HG03196 (cell line): ENCODE results near the gene SLC25A44.
"Not testable (repeated sequence)": the region's sequence is repeated elsewhere in the genome, so short reads cannot be mapped to it uniquely, and the experiment has no call there.

Source experiments
- ATAC-seq: cut with Tn5 transposase; IDR thresholded peaks from one replicate; pipeline ENCODE4 v1.9.1; 2021; ENCODE audit not compliant: unreplicated experiment

SLC25A44 gene

DNA sequence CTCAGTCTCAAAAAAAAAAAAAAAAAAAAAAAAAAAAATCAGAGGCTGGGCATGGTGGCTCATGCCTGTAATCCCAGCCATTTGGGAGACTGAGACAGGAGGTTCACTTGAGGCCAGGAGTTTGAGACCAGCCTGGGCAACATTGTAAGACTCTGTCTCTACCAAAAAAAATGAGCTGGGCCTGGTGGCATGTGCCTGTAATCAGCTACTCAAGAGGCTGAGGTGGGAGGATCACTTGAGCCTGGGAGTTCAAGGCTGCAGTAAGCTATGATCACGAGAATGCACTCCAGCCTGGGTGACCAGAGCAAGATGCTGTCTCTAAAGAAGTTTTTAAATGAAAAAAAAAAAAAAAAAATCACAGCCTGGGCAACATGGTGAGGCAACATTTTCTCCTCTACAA is 30.2 kb upstream of the SLC25A44 start:
- no peak for ATAC-seq

DNA sequence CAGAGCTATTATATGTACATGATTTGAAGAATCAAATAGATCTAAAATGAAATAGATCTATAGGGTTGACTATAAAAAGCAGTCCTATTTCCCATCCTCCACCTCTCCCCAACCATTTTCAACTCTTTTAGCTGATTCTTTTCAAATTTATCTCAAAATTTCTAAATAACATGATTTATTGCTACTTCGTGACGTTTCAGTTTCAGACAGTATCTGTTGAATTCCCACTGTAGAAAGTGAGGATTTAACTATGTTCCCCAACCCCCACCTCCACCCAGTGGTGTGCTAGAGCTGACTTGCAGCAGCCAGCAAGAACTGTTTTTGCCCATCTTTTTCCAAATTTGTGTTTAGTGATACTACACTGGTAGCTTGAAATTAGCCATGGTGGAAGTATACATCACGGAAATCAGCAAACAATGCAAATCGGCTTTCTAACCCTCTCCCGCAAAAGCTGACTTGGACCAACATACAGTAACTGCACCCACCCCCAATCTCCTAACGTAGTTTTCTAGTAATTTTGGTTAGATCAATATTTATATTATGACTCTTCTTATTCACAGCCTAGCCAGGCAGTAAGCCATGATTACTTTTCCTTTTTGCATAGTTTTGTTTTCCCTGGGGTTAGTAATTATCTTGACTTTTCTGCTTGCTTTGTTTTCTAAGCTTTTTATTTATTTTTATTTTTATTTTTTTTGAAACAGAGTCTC is 29.6 kb upstream of the SLC25A44 start:
- ATAC-seq = no peak

DNA sequence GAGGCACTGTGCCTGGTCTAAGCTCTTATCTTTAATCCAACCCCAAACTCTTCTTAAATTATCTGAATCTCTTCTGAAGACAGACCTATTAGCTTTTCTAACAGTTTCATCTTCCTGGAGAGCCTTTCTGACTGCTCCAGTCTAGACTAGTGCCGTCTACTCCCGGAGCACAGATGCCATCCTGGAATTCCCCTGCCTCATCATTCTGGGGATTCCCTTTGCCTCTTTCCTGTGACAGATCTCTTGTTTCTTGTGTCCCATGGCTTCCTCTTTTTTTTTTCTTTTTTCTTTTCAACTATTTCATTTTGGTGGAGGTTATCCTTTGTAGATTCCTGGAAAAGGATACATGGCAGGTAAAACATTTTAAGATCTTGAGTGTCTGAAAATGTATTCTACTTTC is 28.8 kb upstream of the SLC25A44 start:
- no peak for ATAC-seq

DNA sequence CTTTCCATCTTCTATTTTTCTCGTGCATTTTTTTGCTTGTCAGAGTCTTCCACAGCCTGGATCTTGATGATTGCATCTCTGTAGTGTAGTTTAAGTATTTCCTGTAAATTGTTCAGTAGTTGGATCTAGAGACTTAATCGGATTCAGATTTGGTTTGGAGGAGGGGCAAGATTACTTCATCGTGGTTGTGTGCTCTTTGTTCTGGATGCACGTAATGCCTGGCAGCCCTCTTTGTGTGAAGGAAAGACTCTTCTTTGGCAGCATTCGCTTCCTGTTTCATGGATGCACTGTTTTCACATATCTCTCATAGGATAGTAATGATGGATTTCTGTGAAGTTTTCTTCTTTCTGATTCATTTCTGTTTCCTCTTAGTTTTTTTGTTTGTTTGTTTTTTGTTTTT is 26.4 kb upstream of the SLC25A44 start:
- no peak for ATAC-seq

DNA sequence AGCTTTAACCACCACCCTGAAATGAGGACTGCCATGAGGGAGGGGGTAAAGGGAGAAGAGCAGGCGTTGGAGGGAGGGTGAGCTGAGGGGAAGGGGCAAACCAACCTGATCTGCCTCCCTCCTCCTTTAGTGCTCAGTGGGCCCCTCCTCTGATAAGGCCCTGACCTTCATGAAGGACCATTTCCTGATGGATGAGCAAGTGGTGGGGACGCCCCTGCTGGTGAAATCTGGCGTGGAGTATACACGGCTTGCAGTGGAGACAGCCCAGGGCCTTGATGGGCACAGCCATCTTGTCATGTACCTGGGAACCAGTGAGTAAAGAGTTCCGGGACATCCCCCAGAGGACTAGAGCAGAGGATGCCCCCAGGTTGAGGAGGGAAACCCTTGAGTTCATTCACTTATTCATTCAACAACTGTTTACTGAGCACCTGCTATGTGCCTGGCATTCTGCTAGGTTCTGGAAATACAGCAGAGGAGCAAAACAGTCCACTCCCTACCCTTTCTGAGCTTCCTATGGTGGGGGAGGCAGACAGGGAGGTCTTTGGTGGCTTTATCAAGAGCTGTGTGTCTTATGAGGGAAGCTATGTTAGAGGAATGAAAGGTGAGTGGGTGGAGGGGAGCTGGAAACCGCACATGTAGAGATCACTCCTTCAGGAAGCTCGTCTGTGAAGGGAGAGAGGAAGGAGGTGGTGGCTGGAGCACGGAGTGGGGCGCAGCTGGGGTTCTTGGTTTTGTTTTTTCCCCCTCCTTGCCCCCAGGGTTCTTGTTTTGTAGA is 21.0 kb upstream of the SLC25A44 start:
- ATAC-seq = no peak

DNA sequence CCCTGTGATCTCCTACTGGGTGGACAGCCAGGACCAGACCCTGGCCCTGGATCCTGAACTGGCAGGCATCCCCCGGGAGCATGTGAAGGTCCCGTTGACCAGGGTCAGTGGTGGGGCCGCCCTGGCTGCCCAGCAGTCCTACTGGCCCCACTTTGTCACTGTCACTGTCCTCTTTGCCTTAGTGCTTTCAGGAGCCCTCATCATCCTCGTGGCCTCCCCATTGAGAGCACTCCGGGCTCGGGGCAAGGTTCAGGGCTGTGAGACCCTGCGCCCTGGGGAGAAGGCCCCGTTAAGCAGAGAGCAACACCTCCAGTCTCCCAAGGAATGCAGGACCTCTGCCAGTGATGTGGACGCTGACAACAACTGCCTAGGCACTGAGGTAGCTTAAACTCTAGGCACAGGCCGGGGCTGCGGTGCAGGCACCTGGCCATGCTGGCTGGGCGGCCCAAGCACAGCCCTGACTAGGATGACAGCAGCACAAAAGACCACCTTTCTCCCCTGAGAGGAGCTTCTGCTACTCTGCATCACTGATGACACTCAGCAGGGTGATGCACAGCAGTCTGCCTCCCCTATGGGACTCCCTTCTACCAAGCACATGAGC is 17.2 kb upstream of the SLC25A44 start:
- ATAC-seq = no peak

DNA sequence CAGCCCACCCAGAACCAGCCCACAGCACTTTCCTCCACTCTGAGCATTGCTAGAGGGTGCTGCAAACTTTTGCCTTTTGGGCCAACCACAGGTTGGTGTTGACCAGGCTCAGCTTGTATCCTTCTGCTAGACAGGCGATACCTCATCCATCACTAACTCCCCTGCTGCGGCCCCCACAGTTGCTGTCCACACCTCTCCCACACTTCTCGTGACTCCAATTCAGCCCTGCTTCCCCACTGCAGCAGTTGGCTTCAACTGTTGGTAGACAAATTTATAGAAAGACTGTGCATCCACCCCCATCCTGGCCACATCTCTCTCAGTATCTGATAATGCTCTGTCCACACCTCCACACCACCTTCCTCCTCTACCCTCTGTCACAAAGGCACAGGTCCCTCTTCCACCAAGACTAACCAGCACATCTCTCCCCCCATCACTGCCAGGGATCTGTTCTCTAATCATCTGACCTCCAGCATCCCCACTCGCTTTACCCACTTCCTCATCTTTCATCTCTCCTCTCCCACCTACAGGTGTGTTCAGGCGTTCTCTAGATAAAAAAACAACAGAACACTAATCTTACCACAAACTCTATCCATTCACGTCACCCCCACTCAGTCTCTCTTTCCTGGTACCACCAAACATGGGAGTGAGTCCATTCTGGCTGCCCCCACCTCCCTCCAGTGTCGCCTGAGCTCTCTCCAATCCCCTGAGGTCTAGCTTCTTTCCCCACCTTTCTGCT is 15.8 kb upstream of the SLC25A44 start:
- no peak for ATAC-seq

DNA sequence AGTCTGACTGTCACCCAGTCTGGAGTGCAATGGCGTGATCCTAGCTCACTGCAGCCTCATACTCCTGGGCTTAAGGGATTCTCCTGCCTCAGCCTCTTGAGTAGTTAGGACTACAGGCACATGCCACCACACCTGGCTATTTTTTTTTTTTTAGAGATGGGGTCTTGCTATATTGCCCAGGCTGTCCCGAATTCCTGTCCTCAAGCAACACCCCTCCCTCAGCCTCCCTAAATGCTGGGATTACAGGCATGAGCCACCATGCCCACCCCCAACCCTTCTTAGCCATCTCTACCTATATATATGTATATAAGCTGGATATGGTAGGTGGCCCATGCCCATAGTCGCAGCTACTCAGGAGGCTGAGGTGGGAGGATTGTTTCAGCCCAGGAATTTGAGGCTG is 13.4 kb upstream of the SLC25A44 start:
- ATAC-seq = no peak

DNA sequence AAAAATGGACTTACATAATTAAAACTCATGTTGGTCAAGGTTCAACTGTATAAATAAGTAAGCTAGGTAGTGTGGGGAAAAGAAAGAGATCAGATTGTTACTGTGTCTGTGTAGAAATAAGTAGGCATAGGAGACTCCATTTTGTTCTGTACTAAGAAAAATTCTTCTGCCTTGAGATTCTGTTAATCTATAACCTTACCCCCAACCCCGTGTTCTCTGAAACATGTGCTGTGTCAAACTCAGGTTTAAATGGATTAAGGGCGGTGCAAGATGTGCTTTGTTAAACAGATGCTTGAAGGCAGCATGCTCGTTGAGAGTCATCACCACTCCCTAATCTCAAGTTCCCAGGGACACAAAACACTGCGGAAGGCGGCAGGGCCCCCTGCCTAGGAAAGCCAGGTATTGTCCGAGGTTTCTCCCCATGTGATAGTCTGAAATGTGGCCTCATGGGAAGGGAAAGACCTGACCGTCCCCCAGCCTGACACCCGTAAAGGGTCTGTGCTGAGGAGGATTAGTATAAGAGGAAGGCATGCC is 12.4 kb upstream of the SLC25A44 start:
- not testable (repeated sequence) for ATAC-seq

DNA sequence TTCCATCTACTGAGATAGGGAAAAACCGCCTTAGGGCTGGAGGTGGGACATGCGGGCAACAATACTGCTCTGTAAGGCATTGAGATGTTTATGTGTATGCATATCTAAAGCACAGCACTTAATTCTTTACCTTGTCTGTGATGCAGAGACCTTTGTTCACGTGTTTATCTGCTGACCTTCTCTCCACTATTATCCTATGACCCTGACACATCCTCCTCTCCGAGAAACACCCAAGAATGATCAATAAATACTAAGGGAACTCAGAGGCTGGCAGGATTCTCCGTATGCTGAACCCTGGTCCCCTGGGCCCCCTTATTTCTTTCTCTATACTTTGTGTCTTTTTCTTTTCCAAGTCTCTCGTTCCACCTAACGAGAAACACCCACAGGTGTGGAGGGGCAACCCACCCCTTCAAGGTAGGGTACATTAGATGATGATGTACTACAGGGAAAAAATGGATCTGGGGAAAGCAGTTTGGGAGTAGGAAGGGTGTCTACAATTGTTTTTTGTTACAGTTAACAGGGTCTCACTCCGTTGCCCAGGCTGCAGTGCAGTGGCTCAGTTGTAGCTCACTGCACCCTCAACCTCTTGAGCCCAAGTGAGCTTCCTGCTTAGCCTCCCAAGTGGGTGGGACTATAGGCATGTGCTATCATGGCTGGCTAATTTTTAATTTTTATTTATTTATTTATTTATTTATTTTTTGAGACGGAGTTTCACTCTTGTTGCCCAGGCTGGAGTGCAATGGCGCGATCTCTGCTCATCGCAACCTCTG is 11.7 kb upstream of the SLC25A44 start:
- ATAC-seq = not testable (repeated sequence)

DNA sequence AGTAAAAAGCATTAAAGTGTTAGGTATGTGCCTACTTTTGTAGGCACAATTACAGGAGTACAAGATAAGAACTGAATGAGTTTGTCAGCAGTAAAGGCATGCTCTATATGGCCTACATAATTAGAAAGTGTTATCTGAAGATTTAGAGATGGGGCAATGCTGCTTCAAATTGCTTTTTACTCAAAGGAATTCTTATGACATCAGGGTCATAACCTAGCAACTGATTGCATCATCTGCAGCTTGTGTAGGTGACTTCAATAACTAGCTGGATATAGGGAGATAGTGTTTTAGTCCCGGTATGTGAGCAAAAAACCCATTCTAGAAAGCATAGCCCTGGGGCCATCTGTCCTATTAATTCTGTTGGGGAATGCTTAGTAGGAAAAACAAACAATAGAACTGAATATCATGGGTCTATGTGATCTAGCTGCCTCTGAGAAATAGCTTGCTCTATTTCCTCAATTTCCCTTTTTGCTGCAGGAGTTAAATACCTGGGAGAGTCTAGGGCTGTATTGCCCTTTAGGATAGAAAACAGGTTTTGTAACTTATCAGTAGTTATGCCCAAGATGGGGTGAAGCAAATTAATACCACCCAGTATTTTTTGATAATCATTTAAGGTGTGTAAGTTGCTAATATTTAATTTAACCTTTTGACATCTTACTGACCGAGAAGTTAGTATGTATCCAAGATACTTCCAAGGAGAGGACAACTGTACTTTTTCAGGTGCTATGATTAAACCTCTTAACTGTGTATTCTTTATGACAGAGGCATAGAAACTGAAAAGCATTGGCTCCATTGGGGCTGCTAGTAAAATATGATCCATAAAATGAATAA is 7.3 kb upstream of the SLC25A44 start:
- not testable (repeated sequence) for ATAC-seq

DNA sequence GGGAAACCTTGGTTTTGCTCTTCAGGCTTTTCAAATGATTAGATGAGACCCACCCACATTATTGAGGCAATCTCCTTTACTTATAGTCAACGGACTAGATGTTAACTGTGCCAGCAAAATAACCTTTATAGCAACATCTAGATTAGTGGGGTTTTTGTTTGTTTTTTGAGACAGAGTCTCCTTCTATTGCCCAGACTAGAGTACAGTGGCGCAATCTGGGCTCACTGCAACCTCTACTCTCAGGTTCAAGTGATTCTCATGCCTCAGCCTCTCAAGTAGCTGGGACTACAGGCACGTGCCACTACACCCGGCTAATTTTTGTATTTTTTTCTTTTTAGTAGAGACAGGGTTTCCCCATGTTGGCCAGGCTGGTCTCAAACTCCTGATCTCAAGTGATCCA is 3.6 kb upstream of the SLC25A44 start:
- not testable (repeated sequence) for ATAC-seq

DNA sequence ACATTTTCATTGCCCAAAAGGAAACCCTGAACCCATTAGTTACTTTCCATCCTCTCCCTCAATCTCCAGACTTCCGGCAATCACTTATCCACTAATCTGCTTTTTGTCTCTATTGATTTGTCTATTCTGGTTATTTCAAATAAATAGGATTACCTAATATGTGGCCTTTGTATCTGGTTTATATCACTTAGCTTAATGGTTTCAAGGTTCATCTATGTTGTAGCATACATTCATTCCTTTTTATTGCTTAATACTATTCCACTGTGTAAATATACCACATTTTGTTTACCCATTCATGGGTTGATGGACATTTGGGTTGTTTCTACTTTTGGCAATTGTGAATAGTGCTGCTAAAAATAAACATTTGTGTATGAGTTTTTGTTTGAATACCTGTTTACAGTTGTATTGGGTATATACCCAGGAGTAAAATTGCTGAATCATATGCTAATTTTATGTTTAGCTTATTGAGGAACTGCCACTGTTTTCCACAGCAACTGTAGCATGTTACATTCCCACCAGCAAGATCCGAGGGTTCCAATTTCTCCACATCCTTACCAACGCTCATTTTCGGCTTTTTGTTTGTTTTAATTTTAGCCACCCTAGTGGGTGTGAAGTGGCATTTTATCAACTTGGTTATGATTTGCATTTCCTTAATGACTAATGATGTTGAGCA is 2.5 kb upstream of the SLC25A44 start:
- ATAC-seq = no peak

DNA sequence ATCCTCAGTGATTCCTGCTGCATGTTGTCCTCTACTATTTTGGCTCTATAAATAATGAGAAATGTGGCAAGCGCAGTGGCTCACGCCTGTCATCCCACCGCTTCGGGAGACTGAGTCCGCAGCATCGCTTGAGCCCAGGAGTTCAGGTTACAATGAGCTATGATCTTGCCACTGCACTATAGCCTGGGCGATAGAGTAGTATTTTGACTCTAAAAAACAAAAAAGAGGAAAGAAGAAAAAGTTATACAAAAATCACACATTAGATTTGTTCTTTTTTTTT is 756 bp upstream of the SLC25A44 start:
- ATAC-seq = no peak

DNA sequence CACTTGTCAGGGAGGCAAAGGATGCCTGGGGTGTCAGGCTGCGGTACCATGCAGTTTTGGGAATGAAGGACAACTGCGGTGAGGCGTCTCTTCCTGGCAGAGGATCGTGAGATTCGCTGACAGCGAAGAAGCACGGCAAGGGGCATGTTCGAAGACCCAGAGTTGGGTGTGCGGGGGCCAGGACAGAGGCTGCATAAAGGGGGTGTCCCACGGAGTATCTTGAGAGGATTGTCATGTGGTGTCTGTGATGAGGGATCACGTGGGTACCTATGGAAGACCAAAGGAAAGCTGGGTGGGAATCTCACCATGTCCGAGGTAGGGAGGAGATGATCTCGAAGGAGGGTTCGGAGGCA is 372 bp downstream of the SLC25A44 start:
- no peak for ATAC-seq

DNA sequence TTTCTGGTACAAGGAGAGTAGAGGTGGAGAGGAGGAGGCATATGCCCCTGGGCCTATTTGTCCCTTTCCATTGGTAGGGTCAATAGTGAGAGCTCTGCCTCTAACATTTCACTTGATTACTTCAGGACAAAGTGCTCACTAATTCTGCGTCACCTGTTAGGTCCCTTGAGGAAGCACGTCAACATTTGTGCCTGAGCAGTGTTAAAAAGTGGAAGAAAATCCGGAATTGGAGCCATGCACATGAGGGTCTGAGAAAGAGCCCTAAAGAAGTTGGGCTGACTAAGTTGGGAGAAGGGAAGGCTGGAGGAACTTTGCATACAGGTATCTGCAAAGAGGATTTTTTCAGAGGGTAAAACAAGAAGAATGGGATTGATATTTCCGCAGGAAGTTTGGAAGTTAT is 1.9 kb downstream of the SLC25A44 start:
- no peak for ATAC-seq

DNA sequence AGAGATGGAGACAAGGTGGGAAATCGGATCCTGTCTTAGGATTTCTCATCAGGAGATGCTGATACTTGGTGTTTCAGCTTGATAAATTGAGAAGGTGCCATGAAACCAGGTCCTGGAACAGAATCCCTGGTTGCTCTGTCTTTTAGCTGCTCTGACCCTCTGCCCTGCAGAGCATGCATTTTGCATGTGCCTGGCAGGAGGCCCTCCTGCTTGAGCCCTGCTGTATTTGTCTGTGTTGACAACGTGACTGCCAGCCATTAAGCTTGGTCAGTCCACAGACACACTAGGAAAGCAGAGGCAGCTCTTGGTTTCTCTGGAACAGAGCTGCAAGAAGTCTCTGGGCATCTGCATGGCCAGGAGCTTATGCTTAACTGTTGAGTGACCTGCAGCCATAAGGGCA is 2.5 kb downstream of the SLC25A44 start:
- no peak for ATAC-seq

DNA sequence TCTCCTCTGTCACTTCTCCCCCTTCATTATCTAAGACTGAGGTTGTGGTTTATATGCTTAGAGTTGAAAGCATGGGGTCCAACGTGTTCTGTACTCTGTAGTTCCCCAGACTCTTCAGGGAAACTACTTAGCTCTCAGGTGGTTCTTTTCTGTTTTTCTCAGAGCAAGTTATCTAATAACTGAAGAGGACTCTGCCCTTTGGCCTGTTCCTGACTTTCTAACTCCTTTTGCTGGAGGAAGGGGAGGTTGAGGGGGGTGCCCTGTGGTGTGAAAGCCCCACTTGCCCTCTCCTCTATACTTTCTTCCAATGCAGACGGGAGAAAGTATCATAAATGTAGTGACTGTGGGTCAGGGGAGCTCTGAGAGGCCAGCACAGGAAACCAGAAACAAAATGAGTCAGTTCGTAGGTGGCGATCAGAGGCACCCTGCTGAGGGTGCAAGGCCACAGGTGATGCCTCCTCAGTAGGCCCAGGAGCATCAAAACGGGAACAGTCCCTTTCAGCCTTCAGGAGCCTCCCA is 5.0 kb downstream of the SLC25A44 start:
- no peak for ATAC-seq

DNA sequence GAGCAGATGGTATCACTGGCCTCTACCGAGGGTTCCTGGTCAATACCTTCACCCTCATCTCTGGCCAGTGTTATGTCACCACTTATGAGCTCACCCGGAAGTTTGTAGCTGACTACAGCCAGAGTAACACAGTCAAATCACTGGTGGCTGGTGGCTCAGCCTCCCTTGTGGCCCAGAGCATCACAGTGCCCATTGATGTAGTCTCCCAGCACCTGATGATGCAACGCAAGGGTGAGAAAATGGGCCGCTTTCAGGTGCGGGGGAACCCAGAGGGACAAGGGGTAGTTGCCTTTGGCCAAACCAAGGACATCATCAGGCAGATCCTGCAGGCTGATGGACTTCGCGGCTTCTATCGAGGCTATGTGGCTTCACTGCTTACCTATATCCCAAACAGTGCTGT is 6.1 kb downstream of the SLC25A44 start:
- no peak for ATAC-seq
